GM19351 (cell line): ENCODE results near the gene FSTL3.

Experiments
- ATAC-seq: cut with Tn5 transposase; IDR thresholded peaks from one replicate; pipeline ENCODE4 v1.9.1; 2021; ENCODE audit warnings: mild to moderate bottlenecking, moderate library complexity; ENCODE audit not compliant: unreplicated experiment

Gene FSTL3

GRCh38 chr19:732148-733069, 56.2 kb downstream of the FSTL3 start:
- no peak for ATAC-seq
